Caco-2 (cell line): Measurements from ENCODE around the gene CEP126. TPM values are rescaled to one million over a fixed set of nuclear protein-coding genes. Genes with fewer than 3 reads are reported as not detected.
A peak's percentile ranks its signal among the peaks of the same experiment; 100 is the strongest.

ENCODE experiments used
- BruUV-seq: library from RNA; stranded (reverse); fragments of 400-500 nt; replicated peaks from 2 replicates; lab custom pipeline; 2021; lab: Mats Ljungman, UMichigan
- CTCF ChIA-PET: fragments of 300-600 bp; sonication (Branson Sonifier 250); formaldehyde crosslinking; loops from one replicate; lab custom pipeline; 2022; ENCODE audit warnings: antibody characterized with exemption; lab: Charles Lee
- POLR2A ChIA-PET: fragments of 300-600 bp; sonication (Branson Sonifier 250); formaldehyde crosslinking; loops from one replicate; lab custom pipeline; 2022; ENCODE audit warnings: antibody characterized with exemption; lab: Charles Lee
- DNase-seq, 2 experiments: peaks; one replicate each; pipeline versions ENCODE4 v3.0.0 to v3.0.0-alpha.2; 2020 to 2022
- H3K27me3 ChIP-seq: replicated peaks from 2 replicates; pipeline ENCODE4 v1.6.0; 2011; ENCODE audit warnings: low read length; ENCODE audit not compliant: control insufficient read depth, insufficient read depth
- H3K36me3 ChIP-seq: 2 replicates; pipeline ENCODE4 v1.5.1; 2011; ENCODE audit warnings: low read length; ENCODE audit not compliant: control insufficient read depth, insufficient read depth
- H3K4me1 ChIP-seq: fragments of 250-450 bp; sonication (Bioruptor Pico); 2 replicates; pipeline ENCODE4 v1.5.1; 2020; ENCODE audit warnings: mild to moderate bottlenecking
- H3K4me3 ChIP-seq: 2 replicates; pipeline ENCODE4 v1.5.1; 2011; ENCODE audit warnings: low read depth, mild to moderate bottlenecking, control low read depth, low read length
- H3K9me3 ChIP-seq: fragments of 250-450 bp; sonication (Bioruptor Pico); 2 replicates; pipeline ENCODE4 v1.5.1; 2020; ENCODE audit warnings: mild to moderate bottlenecking, moderate library complexity
- H3K27ac Mint-ChIP-seq: one replicate; pipeline ENCODE4 v1.8.0; 2022; ENCODE audit warnings: mixed read lengths; ENCODE audit not compliant: unreplicated experiment
- H3K27me3 Mint-ChIP-seq: one replicate; pipeline ENCODE4 v1.8.0; 2022; ENCODE audit warnings: mixed read lengths; ENCODE audit not compliant: insufficient read depth, unreplicated experiment
- H3K36me3 Mint-ChIP-seq: one replicate; pipeline ENCODE4 v1.8.0; 2022; ENCODE audit warnings: mild to moderate bottlenecking, mixed read lengths; ENCODE audit not compliant: insufficient read depth, unreplicated experiment
- H3K4me1 Mint-ChIP-seq: one replicate; pipeline ENCODE4 v1.8.0; 2022; ENCODE audit warnings: low read depth, mixed read lengths; ENCODE audit not compliant: unreplicated experiment
- H3K4me3 Mint-ChIP-seq: one replicate; pipeline ENCODE4 v1.8.0; 2022; ENCODE audit warnings: mild to moderate bottlenecking, moderate library complexity, mixed read lengths; ENCODE audit not compliant: unreplicated experiment
- H3K9me3 Mint-ChIP-seq: one replicate; pipeline ENCODE4 v1.8.0; 2022; ENCODE audit warnings: mixed read lengths; ENCODE audit not compliant: unreplicated experiment
- CTCF ChIP-seq, 2 experiments: fragments of 200-600 bp in 1 of 2; IDR thresholded peaks; 1 replicate in 1 of 2; 2 replicates in 1 of 2; pipeline versions ENCODE4 v1.5.1 to v1.8.0; 2011 to 2022; ENCODE audit warnings: antibody characterized with exemption in 1 of 2, control low read depth in 1 of 2, inconsistent platforms in 1 of 2, low read depth in 1 of 2, low read length in 1 of 2, mild to moderate bottlenecking in 1 of 2, moderate library complexity in 1 of 2; ENCODE audit not compliant: insufficient read depth in 1 of 2, severe bottlenecking in 1 of 2, unreplicated experiment in 1 of 2
- intact Hi-C: fragments of 100-400 bp; cut with micrococcal nuclease; formaldehyde crosslinking; loops from one replicate; pipeline ENCODE4 v1.10.0; 2022; ENCODE audit not compliant: unreplicated experiment
- total RNA-seq: library from RNA; stranded (reverse); gene quantifications from 2 replicates; pipeline ENCODE4 v1.2.3, GENCODE V29; 2022

CEP126 gene
- total RNA-seq, 1 experiment from 2014 or later, result 4.3 TPM

- DNase-seq, result peak; percentile 44 to 55
- Mint-ChIP-seq H3K4me3 (no peak overlapping the region), H3K27me3 (no peaks in the 10 kb centered on the region), H3K4me1 (no peaks in the 10 kb centered on the region), H3K36me3 (no peaks in the 10 kb centered on the region), H3K27ac (no peak overlapping the region), H3K9me3 (no peaks in the 10 kb centered on the region)
- no peaks in the 10 kb centered on the region for H3K9me3 ChIP-seq
- no TSS peak for BruUV-seq
- POLR2A ChIA-PET, result interaction anchor here (1.0 kb wide), 1 partner anchor 16 kb away, joined by 3 read pairs; no protein-coding TSS in a partner anchor
- peak; percentile 17 to 19 for TF ChIP-seq CTCF (IDR thresholded peaks at IDR 0.05; ENCODE audit: insufficient read depth in 1 of 2, low read depth in 1 of 2, low read length in 1 of 2, severe bottlenecking in 1 of 2, unreplicated experiment in 1 of 2)
- H3K4me3 ChIP-seq, result no peak overlapping the region
- no peaks in the 10 kb centered on the region for H3K36me3 ChIP-seq
- no peaks in the 10 kb centered on the region for H3K4me1 ChIP-seq
- CTCF ChIA-PET, result interaction anchor here (0.9 to 2.2 kb wide), 4 partner anchors 15 to 78 kb away, joined by 4 to 30 read pairs (median 16); partner anchors contain the start of gene CEP126
- intact Hi-C loops, result loop anchor here (1.0 kb wide), 1 partner anchor 78 kb away; no protein-coding TSS in a partner anchor
- H3K27me3 ChIP-seq, result no peaks in the 10 kb centered on the region
Measured at GRCh38 chr11:101929294-101929915, 14.6 kb downstream of the CEP126 start.

GRCh38 chr11:101931692-101932091 is 16.9 kb downstream of the CEP126 start:
- CTCF ChIA-PET, result interaction anchor here (1.0 kb wide), 1 partner anchor 12 kb away, joined by 5 read pairs; no protein-coding TSS in a partner anchor

More at GRCh38 chr11:101931692-101932091, 16.9 kb downstream of the CEP126 start:
- Histone ChIP-seq H3K4me3 (no peak overlapping the region), H3K4me1 (no peaks in the 10 kb centered on the region), H3K9me3 (no peaks in the 10 kb centered on the region), H3K27me3 (no peaks in the 10 kb centered on the region), H3K36me3 (no peaks in the 10 kb centered on the region)
- Mint-ChIP-seq H3K27ac (no peak overlapping the region), H3K36me3 (no peaks in the 10 kb centered on the region), H3K9me3 (no peaks in the 10 kb centered on the region), H3K4me3 (no peak overlapping the region), H3K4me1 (no peaks in the 10 kb centered on the region), H3K27me3 (no peaks in the 10 kb centered on the region)
- POLR2A ChIA-PET, result no interaction called here
- DNase-seq, result no peak
- BruUV-seq, result no TSS peak
- intact Hi-C loops, result no loop called here
- no peak for TF ChIP-seq CTCF (IDR thresholded peaks at IDR 0.05; ENCODE audit: insufficient read depth in 1 of 2, low read depth in 1 of 2, low read length in 1 of 2, severe bottlenecking in 1 of 2, unreplicated experiment in 1 of 2)
